HEK293 (cell line): ENCODE results near the gene CHGA.

Source experiments
- ZNF626 ChIP-seq: fragments of 450-650 bp; sonication (Bioruptor Pico); formaldehyde crosslinking; IDR thresholded peaks from 2 replicates; pipeline ENCODE4 v1.5.1; 2018; ENCODE audit warnings: missing biosample characterization, missing genetic modification characterization, inconsistent platforms
- ZNF654 ChIP-seq: fragments of 450-650 bp; formaldehyde crosslinking; IDR thresholded peaks from 2 replicates; pipeline ENCODE4 v1.5.1; 2016; ENCODE audit warnings: low read depth, missing biosample characterization, missing genetic modification characterization
- ZNF747 ChIP-seq: fragments of 450-650 bp; formaldehyde crosslinking; IDR thresholded peaks from 2 replicates; pipeline ENCODE4 v1.5.1; 2016; ENCODE audit warnings: missing biosample characterization, missing genetic modification characterization

DNA sequence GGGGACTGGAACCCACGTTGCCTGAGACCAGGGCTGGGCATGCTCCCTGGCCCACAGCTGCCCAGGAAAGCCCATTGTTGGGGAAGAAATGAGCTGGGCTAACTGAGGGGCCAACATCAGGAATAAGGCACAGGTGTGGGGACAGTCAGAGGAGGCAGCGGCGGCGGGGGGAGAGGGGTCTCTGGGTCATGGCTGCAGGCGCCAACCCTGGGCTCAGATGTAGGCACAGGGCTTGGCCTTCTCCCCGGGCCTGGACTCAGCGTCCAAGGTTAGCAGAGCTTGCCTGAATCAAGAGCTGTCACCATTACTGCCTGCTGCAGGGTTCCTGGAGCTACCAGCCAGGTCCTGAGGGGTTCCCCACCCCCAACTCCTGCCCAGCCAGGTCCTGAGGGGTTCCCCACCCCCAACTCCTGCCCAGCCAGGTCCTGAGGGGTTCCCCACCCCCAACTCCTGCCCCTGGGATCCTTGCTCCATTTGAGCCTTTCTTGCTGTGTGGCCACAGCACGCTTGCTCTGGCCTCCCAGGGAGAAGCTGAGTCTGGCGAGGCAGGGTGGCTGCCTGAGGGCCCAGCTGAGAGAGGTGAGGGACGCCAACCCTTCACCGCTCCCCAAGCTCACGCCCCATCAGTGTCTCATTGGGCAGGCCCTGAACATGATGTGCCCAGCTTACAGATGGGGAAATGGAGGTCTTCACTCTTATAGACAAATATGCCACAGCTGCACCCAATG lies 6.2 kb downstream of the CHGA start:
- TF ChIP-seq ZNF747 (no peak), ZNF654 (tag by site-specific recombination) (no peak), ZNF626 (no peak)
